Stimulated activated CD4-positive, alpha-beta T cell treated with anti-CD3 and anti-CD28 coated beads, Interleukin-15, amount 100 ng/mL, for 48 hours (primary cell): Measurements from ENCODE around the gene MCTP1.

ENCODE experiments used
- DNase-seq, 2 donors: peaks; one replicate each; pipeline ENCODE4 v3.0.0-alpha.2; 2020; ENCODE audit warnings: low read depth in 2 of 2

MCTP1 gene

DNA sequence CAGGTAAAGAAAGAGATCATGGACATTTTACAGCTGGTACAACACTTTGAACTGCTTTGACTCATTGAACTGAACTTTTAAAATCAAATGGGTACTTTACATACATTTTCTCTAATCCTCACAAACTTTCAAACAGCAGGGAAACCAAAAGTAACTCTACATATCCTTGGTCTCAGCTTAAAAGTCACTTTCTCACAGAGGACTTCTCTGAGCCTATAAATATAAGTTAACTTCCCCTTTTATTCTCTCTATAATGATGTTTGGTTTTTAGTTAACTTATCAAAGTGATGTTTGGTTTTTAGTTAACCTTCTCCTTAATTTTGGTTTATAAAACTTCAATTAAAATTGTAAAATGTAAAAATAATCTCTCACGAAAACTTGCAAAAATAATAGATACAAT lies 209.8 kb downstream of the MCTP1 start:
- DNase-seq: no peak

DNA sequence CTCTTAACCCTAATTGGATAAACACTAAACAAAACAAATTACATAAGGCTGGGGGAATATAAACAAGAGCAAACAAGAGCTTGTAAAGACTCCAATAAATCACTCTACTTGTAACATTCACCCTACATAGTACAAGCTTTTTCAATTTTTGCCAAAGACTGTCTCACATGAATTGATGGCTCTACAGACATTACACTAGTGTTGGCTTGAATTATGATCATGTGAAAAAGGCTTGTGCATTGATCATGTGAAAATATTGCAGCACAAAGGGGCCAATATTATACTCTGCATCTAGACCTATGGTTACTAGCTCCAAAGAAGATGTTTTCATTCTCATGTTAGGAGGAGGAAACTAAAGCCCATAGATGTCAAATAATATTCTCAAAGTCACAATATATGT lies 212.6 kb downstream of the MCTP1 start:
- no peak for DNase-seq

DNA sequence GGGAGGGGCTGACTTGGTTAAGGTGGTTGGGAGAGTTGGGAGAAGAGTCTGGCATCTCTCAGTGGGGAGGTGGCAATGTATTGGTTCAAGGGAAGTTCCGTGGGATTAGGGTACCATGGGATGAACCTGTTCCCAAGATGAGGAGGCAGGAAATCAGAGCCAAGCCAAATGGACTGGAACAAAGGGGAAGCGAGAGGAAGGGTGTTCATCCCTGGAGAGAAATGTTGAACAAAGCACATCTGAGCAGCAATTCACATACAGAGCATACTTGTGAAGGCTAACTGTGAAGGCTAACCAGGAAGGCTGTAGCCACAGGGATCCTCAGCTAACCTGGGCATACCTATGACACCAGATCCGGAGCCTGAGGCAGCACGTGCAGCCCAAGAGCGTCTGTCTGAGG lies 214.0 kb downstream of the MCTP1 start:
- DNase-seq: no peak

DNA sequence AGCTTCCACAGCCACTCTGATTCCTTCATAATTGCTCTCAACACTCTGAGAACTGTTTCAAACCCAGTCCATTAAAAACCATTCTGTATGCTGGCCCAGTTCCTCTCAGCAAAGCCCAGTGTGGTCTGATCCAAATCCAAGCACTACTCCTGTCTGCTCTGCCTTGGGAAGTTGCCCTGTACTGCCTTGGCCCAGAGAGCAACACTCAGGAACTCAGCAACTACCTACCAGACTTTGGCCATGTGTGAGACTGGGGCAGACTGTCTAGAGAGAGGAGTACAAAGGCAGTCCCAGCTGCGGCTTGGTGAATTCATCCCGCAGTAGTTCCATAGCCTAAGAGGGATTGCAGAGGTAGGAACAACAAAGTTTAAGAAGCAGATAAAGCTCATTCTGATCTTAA lies 214.4 kb downstream of the MCTP1 start:
- no peak for DNase-seq

DNA sequence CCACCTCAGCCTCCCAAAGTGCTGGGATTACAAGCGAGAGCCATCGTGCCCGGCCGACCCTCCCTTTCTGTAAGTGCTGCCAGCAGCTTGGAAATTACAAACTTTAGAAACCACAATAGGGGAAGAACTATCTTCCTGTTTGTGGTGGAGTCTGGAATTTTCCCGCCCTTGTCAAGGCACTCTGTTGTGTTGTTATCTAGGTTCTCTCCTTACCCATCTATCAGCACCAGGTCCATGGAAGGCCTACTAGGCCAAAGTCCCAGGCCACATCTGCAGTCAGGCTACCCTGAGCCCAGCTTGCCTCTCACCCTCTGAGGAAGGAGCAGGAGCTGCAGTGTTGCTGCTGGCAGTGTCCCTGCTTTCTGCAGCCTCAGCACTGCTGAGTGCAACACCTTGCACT lies 214.9 kb downstream of the MCTP1 start:
- no peak for DNase-seq

DNA sequence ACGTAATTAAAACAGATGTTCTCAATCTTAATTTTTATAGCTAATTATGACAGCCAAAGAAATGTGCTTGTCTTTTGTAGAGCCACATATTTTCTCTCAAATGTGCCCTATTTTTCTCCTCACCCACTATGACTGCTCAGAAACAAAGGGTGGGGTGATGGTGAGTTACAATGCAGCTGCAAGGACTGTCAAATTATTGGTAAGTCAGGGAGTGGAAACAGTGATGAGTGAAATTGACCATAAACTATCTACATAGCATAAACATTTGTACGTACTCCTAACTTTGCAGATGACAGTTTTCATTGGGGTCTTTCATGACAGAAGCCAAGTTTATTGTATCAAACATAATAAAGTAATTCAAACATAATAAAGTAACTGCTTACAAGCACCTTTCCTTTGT lies 215.9 kb downstream of the MCTP1 start:
- no peak for DNase-seq

DNA sequence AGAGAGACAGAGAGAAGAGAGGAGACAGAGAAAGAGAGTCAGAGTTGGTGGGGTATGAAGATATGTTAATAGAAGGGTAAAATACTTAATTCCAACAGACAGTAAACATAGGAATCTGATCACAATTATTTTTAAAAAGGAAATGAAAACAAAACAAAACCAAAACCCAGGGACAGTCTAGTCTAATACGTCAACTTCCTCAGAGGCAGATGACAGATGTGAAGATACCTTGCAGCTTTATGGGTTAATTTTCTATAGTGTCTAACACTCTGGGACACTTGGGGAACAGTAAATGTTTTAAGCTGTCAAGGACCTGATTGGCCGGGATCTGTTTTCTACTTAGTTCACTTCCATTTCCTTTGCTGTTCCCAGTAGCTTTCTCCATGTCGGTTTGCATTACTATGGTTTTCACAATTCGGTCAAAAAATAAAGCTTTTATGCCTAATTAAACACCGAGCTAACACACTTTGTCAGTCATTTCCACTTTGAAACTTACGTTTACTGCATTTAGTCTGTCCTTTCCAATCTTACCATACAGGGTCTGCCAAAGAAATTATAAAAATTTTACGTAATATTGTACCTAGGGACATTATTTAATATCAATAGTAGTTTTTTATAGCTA lies 216.5 kb downstream of the MCTP1 start:
- DNase-seq: no peak

DNA sequence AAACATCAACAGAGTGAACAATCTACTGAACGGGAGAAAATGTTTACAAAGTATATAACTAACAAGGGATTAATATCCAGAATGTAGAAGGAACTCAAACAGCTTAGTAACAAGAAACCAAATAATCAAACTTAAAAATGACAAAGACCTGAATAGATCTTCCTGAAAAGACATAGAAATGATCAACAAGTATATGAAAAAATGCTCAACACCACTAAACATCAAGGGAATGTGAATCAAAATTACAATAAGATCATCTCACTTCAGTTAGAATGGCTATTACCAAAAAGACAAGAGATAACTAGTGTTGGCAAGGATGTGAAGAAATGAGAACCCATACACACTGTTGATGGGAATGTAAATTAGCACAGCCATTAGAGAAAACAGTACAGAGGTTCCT lies 218.8 kb downstream of the MCTP1 start:
- DNase-seq: no peak

DNA sequence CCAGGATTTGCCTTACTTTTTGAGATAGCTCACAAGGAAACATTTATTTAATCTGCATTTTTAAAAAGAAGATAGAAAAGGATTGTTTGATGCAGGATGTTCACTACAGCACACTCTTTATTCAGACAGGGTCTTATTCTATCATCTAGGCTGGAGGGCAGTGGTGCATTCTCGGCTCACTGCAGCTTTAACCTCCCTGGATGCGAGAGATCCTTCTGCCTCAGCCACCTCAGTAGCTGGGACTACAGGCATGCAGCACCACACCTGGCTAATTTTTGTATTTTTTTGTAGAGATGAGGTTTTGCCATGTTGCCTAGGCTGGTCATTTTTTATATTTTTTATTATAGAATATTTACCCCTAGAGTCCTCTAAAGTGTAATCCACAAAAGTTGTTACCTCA lies 221.4 kb downstream of the MCTP1 start:
- no peak for DNase-seq

DNA sequence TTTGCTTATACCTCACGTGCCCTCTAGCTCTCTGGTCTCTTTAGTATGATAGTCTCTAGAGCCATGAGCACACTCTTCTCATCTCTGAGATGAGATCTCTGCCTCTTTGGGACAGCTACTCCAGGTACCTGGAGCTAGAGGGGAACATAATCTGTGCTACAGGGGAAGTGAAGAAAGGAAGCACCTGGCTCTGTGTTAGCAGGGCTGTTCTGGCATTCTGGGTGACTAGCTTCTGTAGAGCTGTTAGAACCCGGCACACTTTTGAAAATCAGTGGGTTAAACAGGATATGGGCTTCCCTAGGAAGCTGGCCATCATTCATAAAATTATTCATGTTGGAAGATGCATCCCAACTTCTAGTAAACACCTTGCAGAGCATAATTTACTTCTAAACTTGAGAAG lies 224.8 kb downstream of the MCTP1 start:
- no peak for DNase-seq

DNA sequence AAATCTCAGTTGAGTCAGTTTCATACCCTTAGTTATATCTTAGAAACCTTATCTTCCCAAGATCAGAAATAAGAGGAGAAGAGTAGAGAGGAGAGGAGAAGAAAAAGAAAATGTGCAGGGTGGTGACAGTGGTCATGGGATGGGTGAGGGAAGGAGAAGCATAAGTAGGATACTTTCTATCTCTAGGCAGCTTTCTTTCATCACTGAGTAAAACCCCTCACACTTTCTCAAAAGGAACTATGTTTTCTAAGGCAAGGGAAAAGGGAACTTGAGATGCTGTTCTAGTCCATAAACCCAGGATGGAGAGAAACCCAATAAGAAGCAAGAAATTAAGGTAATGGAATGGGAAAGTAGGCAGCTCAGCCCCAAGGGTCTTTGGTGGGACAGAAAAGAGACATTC lies 225.3 kb downstream of the MCTP1 start:
- no peak for DNase-seq

DNA sequence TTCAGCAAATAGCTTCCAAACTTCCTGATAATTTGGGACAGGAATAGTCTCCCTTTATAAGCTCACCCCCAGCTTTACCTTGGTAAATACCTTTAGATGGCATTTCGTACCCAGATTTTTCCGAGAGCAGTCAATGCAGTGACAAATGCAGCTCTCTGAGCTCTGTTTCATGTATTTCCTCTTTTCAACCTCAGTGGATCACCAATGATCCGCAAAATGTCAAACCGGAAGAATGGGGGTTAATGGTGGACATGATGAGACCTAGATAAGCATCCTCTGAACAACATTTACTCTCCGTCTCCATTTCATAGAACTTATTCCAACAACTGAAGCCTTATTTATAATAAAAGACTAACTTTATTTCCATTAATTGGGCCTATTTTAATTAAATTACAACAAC lies 227.3 kb downstream of the MCTP1 start:
- no peak for DNase-seq

DNA sequence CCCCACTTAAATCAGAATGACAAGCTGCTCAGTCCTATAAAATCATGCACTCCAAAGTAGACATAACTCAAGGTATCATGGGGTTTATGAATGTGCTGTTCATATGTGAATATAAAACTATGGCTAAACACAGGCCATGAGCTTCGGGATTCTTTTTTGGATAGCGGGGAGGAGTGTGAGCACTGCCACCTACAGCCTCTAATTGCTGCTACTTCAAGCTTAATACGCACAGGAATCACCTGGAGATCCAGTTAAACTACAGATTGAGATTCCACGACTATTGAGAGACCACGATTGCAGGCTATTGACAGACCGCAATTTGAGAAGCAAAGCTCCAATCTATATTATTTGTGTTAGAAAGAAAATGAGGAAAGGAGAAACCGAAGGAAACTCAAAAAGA lies 231.6 kb downstream of the MCTP1 start:
- DNase-seq: no peak

DNA sequence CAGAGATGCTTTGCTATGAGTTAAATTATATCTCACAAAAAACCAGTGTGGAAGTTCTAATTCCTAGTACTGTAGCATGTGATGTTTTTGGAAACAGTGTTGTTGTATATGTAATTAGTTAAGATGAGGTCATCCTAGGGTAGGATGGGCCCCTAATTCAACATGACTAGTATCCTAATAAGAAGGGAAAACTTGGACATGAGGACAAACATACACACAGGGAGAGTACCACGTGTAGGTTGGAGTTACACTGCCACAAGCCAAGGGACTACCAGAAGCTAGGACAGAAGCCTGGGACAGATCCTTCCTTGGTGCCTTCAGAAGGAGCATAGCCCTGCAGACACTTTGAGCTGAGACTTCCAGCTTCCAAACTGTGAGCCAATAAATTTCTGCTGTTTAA lies 234.2 kb downstream of the MCTP1 start:
- no peak for DNase-seq

DNA sequence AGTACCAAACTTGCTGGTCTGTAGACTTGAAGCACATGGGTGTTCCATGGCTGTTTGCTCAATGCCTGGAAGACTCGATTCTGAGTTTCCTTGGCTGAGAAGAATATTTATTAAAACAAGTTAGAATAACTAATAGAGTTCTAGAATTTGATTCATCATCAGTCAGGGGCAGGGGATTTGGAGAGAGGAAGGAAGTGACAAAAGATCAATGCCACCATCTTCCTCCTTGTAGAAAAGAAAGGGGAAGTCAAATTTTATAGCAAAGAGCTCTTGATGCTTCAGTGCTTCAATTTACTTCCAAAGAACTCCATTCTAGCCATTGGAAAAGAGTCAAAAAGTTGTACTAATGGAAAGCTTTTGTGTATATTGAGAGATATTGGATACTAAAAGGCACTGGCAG lies 236.3 kb downstream of the MCTP1 start:
- DNase-seq: no peak

DNA sequence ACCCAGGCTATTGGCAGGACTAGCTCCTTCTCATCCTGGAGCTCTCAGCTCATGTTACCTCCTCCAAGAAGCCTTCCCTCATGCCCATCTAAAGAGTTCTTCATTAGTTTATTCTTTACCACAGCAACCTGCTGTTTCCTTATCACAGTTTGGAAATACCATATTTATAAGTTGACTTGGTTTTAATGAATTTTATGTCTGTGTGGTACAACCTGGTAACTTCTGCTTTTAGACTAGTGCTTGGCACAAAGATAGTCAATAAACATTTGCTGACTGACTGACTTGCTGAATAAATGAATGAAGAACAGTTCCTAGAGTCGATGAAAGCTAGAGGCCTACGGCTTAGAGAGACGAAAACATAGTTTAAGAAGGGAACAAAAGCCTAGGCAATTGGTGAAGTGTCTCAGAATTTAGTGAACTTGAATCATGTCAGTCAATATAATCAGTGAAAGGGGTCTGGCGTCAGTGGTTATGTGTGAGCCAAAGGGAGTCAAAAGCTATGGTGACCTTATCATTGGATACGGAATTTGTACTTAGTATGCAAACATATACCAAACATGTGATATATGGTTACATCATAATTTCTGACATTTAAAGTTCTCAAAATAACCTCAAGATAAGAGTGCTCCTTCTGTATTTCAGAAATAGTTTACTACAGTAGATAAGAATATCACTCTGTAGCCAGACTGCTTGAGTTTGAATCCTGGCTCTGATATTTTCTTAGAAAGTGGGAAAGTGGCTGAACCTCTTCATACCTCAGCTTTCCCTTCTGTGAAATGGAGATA lies 239.5 kb downstream of the MCTP1 start:
- DNase-seq: no peak

DNA sequence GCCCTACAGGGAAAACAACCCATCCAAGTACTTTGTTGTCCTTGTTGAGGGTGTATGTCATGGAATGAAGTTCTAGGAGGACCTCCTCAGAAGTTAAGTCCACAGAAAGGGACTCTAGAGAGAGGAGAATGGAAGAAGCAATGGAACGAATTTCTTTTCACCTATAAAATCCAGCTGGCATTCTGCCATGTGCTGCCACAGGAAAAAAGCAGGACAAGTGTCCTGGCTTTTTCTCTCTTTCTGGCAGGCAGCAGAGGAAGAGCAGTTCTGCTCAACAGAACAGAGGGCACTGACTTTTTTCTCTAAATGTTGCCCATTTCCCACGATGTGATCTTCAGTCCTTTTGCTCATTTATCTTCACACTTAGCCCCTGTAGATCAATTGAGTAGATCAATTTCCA lies 240.8 kb downstream of the MCTP1 start:
- DNase-seq: no peak

DNA sequence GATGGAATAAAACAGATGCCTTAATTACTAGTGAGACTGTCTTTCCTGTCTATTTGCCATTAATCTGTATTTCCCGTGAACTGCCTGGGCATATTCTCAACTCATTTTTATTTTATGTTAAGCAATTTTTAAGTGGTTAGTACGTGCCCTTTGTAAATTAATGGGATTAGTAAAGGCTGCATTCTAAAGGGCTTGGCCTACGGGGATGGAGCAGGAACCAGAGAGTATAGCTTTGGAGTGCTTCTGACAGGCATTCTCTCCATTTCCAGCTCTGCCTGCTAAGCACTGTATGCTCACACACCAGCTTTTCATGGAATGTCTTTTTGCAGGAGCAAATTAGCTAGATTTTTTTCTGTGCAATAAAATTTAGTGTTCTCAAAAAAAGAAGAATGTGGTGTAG lies 241.2 kb downstream of the MCTP1 start:
- no peak for DNase-seq

DNA sequence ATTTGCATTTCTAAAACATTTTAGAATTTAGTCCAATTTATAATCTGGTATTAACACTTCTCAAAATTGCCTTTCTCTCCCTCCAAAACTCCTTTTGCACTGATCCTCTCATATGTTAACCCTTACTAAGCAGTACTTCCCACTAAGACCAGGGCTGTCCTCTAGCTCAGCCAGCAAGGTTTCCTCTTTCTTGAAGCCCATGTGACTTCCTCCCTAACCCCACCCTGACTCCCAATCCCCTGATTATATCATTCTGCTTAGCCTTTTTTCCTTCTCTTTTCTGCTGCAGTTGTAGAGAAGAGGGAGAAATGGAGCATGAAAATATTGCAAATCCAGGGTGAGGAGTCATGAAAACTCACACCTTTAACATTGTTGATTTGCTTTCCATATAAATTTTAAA lies 241.7 kb downstream of the MCTP1 start:
- DNase-seq: no peak

DNA sequence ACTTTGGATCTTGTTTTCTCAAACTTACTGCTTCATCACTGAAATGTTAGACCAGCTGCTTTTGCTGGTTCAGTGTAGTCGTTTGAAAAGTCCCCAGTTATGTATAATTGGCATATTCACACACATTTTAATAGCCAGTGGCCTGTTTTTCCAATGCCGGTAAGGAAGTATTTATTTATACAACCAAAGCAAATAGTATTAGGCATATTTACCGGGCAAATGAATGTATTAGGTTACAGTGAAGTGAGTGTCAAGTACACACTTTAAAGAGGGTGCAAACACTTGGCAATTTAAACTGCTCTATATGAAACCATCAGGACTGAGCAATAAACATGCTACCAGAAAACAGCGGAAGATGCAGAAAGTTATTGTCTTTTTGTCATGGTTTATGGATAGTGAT lies 242.9 kb downstream of the MCTP1 start:
- no peak for DNase-seq

DNA sequence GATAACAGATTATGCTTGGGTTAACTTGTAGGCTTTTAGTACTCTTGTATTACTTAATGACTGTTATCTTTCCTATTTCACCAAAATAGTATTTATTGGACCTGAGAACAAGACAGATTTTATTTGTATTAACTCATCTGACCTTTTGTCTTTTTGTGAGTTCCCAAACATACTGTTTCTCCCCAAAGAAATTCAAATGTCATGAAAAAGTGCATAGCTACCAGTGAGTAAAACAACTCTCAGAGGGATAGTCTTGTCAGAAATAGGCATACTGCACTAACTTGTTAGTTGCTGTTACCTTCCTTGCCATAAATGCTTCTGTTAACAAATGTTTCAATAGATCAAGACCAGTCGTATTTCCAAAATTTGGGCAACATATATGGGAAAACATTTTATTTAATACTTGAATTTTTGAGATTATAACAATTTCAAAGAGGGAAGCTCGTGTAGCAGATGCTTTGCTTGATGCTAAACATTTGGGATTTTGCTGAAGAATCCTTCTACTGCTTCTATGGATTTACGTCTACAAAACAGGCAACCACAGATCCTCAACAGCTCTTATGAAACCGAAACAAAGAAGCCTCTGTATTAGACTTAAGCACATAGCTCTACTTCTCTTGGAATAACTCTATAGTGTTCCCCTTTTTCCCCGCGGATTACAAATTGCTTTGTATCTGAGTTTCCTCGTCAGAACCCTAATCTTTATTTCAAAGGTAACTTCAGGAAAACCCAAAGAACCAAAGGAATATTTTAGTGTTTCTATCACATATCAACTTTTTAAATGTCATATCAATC lies 248.8 kb downstream of the MCTP1 start:
- DNase-seq: no peak

DNA sequence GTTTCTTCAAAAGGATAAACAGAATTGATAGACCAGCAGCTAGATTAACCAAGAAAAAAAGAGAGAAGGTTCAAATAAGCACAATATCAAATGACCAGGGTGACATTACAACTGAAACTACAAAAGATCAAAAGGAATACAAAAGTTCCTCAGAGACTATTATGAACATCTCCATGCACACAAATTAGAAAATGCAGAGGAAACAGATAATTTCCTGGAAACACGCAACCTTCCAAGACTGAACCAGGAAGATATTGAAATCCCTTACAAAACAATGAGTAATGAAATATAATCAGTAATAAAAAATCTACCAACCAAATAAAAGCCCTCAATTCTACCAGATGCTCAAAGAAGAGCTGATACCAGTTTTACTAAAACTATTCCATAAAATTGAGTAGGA lies 252.1 kb downstream of the MCTP1 start:
- no peak for DNase-seq
